Frontal cortex (tissue), 4 donors: Measurements from ENCODE around the gene WDR86. TPM values are rescaled to one million over a fixed set of nuclear protein-coding genes. Genes with fewer than 3 reads are reported as not detected.
A peak's percentile ranks its signal among the peaks of the same experiment; 100 is the strongest.

Experiments used
- DNase-seq, 2 donors: peaks; one replicate each; pipeline ENCODE4 v3.0.0; 2012; ENCODE audit warnings: low spot score in 2 of 2
- FAIRE-seq: peaks from 2 replicates; lab custom pipeline; 2012; peaks lifted over from hg19 to GRCh38; lab: Jason Lieb, UNC
- small RNA-seq: library from RNA; depleted of rRNA; stranded (forward); fragments of <200 nt; gene quantifications from one replicate; pipeline ENCODE3, GENCODE V24; 2014
- total RNA-seq: library from RNA; depleted of rRNA; stranded (reverse); fragments of >200 nt; gene quantifications from one replicate; pipeline ENCODE4 v1.2.3, GENCODE V29; 2014
- donor health status: control.
- donor health status: control.
- donor health status: control.

Gene WDR86
- total RNA-seq, 1 donor from 2014 or later, result 49.7 TPM

DNA sequence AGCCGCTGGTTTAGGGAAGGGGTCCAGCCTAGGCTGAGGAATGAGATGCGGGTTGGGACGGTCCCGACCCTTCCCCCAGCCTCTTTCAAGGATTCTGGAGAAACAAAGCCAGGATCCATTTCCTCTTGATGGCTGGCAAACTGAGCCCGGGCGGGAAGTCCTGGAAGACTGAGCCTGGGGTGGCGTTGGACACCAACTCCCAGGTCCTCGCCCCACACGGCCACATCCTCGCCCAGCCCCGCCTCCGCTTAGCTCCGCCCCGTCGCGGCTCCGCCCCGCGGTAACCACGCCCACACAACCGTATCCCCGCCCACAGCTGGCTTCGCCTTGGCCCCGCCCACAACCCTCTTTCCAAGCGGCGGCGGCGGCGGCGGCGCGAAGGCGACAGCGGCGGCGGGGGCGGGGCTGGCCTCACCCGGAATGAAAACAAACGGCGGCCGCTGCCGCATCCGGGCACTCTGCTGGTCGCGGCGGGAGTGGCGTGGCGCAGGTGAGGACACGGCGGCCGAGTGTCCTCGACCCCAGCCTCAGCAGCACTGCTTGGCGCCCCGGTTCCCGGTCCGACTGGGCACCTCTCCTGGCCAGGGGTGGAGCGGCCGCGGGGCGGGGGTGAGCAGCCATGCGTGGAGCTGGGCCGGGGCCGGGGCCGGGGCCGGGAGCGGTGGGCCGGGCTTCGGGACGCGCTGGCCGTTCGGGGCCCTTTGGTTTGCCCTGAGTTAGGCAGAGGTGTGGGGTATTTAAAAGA lies 68.3 kb downstream of the WDR86 start, which contains the start of gene NUB1:
TSS of gene NUB1 (plus strand) at position 456 of the 745 bp plus-strand sequence. CDS start 3,538 bp downstream, outside the sequence.
- DNase-seq, result peak; percentile 92 to 97
- no peak for FAIRE-seq

DNA sequence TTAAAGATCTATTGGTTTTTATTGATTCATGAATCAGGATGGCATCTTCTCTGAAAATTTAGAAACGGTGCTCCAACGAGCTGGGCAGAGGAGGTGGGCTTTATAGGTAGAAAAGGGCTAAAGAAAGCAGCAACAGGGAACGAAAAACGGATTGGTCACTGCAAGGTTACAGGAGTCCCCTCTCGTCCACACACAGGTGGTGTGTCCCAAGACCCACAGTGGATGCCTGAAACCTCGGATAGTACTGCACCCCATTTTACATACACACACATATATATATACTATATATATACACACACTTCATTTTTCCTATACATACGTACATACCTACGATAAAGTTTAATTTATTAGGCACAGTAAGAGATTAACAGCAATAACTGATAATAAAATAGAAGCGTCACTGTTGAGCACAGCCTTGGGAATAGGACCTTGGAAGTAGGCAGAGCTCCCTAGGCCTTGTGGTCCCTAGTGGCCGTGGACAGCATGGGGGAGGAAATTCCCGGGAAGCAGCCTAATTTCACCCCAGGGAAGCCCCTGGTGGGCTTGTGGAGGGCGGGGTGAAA lies 69.0 kb downstream of the WDR86 start:
- FAIRE-seq, result no peak

DNA sequence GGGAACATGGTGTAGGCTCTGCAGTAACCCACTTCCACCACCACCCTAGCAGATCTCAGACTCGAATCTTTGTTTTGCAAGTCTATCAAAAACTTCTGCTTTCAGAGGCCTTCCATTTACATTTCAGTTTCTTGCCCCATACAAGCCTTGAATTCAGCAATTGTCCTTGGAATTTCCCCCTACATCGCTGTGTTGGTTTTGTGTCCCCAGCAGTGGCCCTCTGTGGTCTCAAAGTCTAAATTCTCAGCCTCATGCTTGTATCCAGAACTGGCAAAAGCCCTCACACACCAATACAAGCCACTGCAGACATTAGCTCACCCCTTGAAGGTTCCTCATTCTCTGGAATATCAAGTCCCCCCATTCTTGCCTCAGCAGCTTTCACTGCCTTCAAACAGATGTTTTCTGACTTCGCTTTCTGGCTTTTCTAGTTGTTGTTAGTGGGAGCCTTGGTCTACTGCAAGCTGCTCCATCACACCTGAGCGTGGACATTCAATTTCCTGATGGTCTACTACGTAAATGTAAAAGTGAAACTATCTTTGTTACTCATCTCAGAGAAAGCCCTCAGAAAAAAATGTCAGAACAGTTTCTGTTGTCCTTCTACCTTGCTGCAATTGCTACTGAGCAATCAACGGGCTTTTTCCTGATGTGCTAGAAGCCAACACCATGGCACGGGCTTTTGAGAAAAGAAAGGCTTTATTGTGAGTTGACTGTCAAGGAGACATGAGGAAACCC lies 70.0 kb downstream of the WDR86 start:
- DNase-seq, result no peak
- FAIRE-seq, result no peak

More for the DNA sequence above, 69.0 kb downstream of the WDR86 start:
- DNase-seq, result no peak

DNA sequence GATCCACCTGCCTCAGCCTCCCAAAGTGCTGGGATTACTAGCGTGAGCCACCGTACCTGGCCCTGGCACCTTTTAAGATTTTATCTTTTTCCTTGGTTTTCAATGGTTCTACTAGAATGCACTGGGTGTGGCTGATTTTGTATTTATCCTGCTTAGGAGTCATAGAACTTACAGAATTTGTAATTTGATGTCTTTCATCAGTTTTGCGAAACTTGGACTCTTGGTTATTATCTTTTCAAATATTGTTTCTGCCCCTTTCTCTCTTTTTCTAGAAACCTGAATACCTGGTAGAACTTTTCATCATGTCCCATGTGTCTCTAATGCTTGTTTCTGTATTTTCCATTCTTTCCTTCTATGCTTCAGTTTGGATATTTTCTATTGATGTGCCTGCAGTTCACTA lies 71.0 kb downstream of the WDR86 start:
- no peak for FAIRE-seq

DNA sequence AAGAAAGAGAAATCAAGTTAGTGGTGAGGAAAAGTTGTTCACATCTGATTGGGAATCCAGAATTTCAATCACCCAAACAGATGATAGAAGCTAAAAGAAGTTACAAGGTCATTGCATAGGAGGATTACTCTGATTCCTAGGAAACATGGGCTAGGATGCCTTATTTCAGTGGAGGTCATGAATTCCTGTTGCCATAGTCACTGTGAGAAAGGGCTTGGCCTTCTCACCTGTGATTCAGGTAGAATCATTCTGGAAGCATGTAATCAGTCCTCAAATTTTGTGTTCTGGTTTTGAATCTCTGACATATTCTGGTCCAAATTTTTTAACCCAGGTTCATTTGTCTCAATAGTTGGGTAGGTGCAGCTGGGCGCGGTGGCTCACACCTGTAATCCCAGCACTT lies 72.5 kb downstream of the WDR86 start:
- FAIRE-seq, result no peak
- DNase-seq, result no peak

More for the DNA sequence above, 71.0 kb downstream of the WDR86 start:
- no peak for DNase-seq

DNA sequence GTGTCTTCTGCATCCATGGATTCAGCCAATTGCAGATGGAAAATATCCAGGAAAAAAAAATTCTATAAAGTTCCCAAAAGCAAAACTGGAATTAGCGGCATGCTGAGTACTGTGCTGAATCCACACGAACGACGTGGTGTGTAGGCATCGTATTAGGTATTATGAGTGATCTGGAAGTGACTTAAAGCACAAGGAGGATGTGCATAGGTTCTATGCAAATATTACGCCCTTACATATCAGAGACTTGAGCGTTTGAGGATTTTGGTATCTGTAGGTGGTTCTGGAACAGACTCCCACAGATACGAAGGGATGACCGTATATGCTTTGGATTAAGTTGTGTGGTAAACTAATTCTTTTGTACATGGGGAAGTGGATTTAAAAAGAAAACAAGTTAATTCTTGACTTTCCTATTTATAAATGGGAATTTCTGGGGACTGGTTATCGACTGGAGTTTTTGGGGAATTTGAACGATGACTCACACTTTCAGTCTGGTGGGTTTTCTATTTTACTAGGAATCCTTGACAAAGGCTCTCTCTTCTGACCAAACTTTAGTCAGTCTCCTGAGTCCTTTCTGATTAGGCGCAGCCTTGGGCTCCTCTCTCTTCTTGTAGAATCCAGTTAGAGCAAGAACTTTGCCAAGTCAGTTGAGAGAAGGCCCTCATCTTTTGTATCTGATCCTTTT lies 73.7 kb downstream of the WDR86 start:
- FAIRE-seq, result no peak

DNA sequence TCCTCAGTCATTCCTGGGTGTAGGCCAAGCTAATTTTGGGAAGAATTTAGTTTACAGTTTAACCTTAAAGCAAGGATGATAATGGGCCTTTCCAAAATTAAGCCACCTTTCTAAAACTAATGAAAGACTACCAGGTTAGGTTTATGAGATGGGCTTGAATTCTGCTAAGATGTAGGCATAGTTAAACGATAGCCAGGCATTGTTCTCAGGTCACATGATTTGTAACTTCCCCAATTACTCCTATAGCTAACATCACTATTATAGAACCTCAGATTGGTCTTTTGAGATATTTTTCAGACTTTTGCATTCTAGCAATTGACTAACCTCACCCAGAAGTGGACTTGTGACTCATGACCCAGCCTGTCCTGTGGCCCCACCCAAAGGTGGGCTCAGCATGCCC lies 75.2 kb downstream of the WDR86 start:
- DNase-seq (no peak), FAIRE-seq (no peak)

More for the DNA sequence above, 73.7 kb downstream of the WDR86 start:
- no peak for DNase-seq

Small RNA genes lying within 50 kb of the gene (small RNA-seq; reads per million reads assigned to genes)
- not detected for gene MIR3907

Other genes starting within 250 kb of the WDR86 start
- gene GBX1, start 242.3 kb downstream of the WDR86 start, total RNA-seq, result 0.41 TPM
- not detected for gene ASB10, start 222.8 kb downstream of the WDR86 start, total RNA-seq
- gene H2BK1, start 199.6 kb downstream of the WDR86 start, total RNA-seq, result not detected
- gene ABCF2, start 182.8 kb downstream of the WDR86 start, total RNA-seq, result 38.3 TPM
- 18.3 TPM for gene CHPF2, start 177.6 kb downstream of the WDR86 start, total RNA-seq
- gene SMARCD3, start 161.3 kb downstream of the WDR86 start, total RNA-seq, result 145 TPM
- gene NUB1, start 68.2 kb downstream of the WDR86 start, total RNA-seq, result 61.1 TPM
- under 0.01 TPM for gene CRYGN, start 30.1 kb upstream of the WDR86 start, total RNA-seq
- 119 TPM for gene RHEB, start 109.9 kb upstream of the WDR86 start, total RNA-seq